Panc1 (cell line): ENCODE data around the gene CAPS. TPM values are rescaled to one million over a fixed set of nuclear protein-coding genes. Genes with fewer than 3 reads are reported as not detected.

Experiments
- ATAC-seq: fragments of 200-7000 bp; cut with Tn5 transposase; 2 replicates; pipeline ENCODE4 v1.9.1; 2020; ENCODE audit warnings: mild to moderate bottlenecking, moderate library complexity
- BruUV-seq: library from RNA; stranded (reverse); fragments of 400-500 nt; replicated peaks from 2 replicates; lab custom pipeline; 2021; lab: Mats Ljungman, UMichigan
- CTCF ChIA-PET: fragments of 300-600 bp; sonication (Branson Sonifier 250); formaldehyde crosslinking; loops from one replicate; lab custom pipeline; 2022; ENCODE audit warnings: antibody characterized with exemption; lab: Charles Lee
- POLR2A ChIA-PET: fragments of 300-600 bp; sonication (Branson Sonifier 250); formaldehyde crosslinking; loops from one replicate; lab custom pipeline; 2022; ENCODE audit warnings: antibody characterized with exemption; lab: Charles Lee
- DNase-seq: peaks from one replicate; pipeline ENCODE4 v3.0.0-alpha.2; 2010; ENCODE audit warnings: low read depth, low spot score
- H3K27ac ChIP-seq: 2 replicates; pipeline ENCODE4 v1.5.1; 2011; ENCODE audit warnings: mild to moderate bottlenecking, low read length, inconsistent platforms
- H3K27me3 ChIP-seq: fragments of 200-500 bp; sonication (Bioruptor generic); 2 replicates; pipeline ENCODE4 v1.6.0; 2014; ENCODE audit warnings: low read length, inconsistent platforms; ENCODE audit not compliant: control insufficient read depth, insufficient read depth
- H3K36me3 ChIP-seq: fragments of 200-500 bp; sonication (Bioruptor generic); 2 replicates; pipeline ENCODE4 v1.5.1; 2014; ENCODE audit warnings: inconsistent platforms, mild to moderate bottlenecking, low read length, moderate library complexity; ENCODE audit not compliant: control insufficient read depth, insufficient read depth
- H3K4me1 ChIP-seq: 2 replicates; pipeline ENCODE4 v1.5.1; 2011; ENCODE audit warnings: inconsistent platforms, mild to moderate bottlenecking, low read length, moderate library complexity; ENCODE audit not compliant: control insufficient read depth, insufficient read depth
- H3K4me3 ChIP-seq, 2 experiments: 2 replicates each; pipeline ENCODE4 v1.5.1; 2011 to 2012; ENCODE audit warnings: low read depth in 2 of 2, low read length in 2 of 2, mild to moderate bottlenecking in 2 of 2, inconsistent platforms in 1 of 2, moderate library complexity in 1 of 2
- H3K9me3 ChIP-seq: fragments of 200-500 bp; sonication (Bioruptor generic); 2 replicates; pipeline ENCODE4 v1.5.1; 2014; ENCODE audit warnings: low read depth, mild to moderate bottlenecking, inconsistent platforms, low read length, moderate library complexity; ENCODE audit not compliant: control insufficient read depth, insufficient read depth
- CTCF ChIP-seq: fragments of 450-650 bp; IDR thresholded peaks from 2 replicates; pipeline ENCODE4 v1.5.1; 2017; ENCODE audit warnings: mild to moderate bottlenecking
- POLR2AphosphoS5 ChIP-seq: IDR thresholded peaks from 2 replicates; pipeline ENCODE4 v1.6.1; 2012; ENCODE audit warnings: mild to moderate bottlenecking, low read depth, low read length, moderate library complexity
- REST ChIP-seq, 2 experiments: IDR thresholded peaks; 2 replicates each; pipeline ENCODE4 v1.6.1; 2011 to 2012; ENCODE audit warnings: low read depth in 2 of 2, control low read depth in 1 of 2, low read length in 1 of 2, mild to moderate bottlenecking in 1 of 2, moderate library complexity in 1 of 2; ENCODE audit not compliant: insufficient read depth in 1 of 2
- SIN3A ChIP-seq: IDR thresholded peaks from 2 replicates; pipeline ENCODE4 v1.6.1; 2012; ENCODE audit warnings: low read depth, mild to moderate bottlenecking, low read length, moderate library complexity, borderline replicate concordance; ENCODE audit not compliant: insufficient read depth
- TCF7L2 ChIP-seq: IDR thresholded peaks from 2 replicates; pipeline ENCODE4 v1.6.1; 2011; ENCODE audit warnings: mild to moderate bottlenecking, low read depth, low read length, inconsistent platforms
- in situ Hi-C: cut with HindIII; loops from 2 replicates; pipeline ENCODE4 v1.10.0; 2016; ENCODE audit warnings: low sequenced_read_pairs, low pct_unique_long_range_greater_than_20kb
- intact Hi-C: fragments of 100-400 bp; cut with micrococcal nuclease; formaldehyde crosslinking; loops from one replicate; pipeline ENCODE4 v1.10.0; 2022; ENCODE audit not compliant: unreplicated experiment
- total RNA-seq: library from RNA; stranded (reverse); gene quantifications from one replicate; pipeline ENCODE4 v1.2.1, GENCODE V29; 2021; ENCODE audit not compliant: unreplicated experiment

CAPS gene
- total RNA-seq, 1 experiment from 2014 or later, result 9.2 TPM

GRCh38 chr19:5891938-5892771, 21.9 kb upstream of the CAPS start:
- Histone ChIP-seq H3K4me3 (no peak overlapping the region), H3K36me3 (no peaks in the 10 kb centered on the region), H3K4me1 (no peaks in the 10 kb centered on the region), H3K27ac (no peak overlapping the region), H3K27me3 (no peaks in the 10 kb centered on the region), H3K9me3 (no peaks in the 10 kb centered on the region)
- ATAC-seq (peak; percentile 71), DNase-seq (no peak)
- ChIA-PET CTCF (no interaction called here), POLR2A (no interaction called here)
- in situ Hi-C loops (no loop called here), intact Hi-C loops (loop anchor here (10.0 kb wide), 1 partner anchor 87 kb away; the partner anchor contains the start of gene NRTN)
- TF ChIP-seq SIN3A (no peak), REST (IDR thresholded peaks at IDR 0.05; ENCODE audit: insufficient read depth in 1 of 2, low read depth in 2 of 2, low read length in 1 of 2) (no peak), TCF7L2 (no peak), POLR2AphosphoS5 (no peak), CTCF (peak; percentile 77)
- BruUV-seq, result no TSS peak

- H3K4me3 ChIP-seq, result no peak overlapping the region
- ChIA-PET CTCF (no interaction called here), POLR2A (no interaction called here)
- ATAC-seq (peak; percentile 13; the same call in 1 of the 2 replicates), DNase-seq (no peak)
- no peaks in the 10 kb centered on the region for H3K4me1 ChIP-seq
- no peaks in the 10 kb centered on the region for H3K36me3 ChIP-seq
- no TSS peak for BruUV-seq
- H3K27me3 ChIP-seq, result no peaks in the 10 kb centered on the region
- intact Hi-C loops, result loop anchor here (10.0 kb wide), 1 partner anchor 88 kb away; the partner anchor contains the start of gene NRTN
- in situ Hi-C loops, result no loop called here
- H3K9me3 ChIP-seq, result no peaks in the 10 kb centered on the region
- no peak overlapping the region for H3K27ac ChIP-seq
- peak; percentile 39; the same call in 1 of the 2 replicates for TF ChIP-seq CTCF
- TF ChIP-seq REST (IDR thresholded peaks at IDR 0.05; ENCODE audit: insufficient read depth in 1 of 2, low read depth in 2 of 2, low read length in 1 of 2), result no peak
- no peak for TF ChIP-seq SIN3A
- TF ChIP-seq TCF7L2, result no peak
- TF ChIP-seq POLR2AphosphoS5, result no peak
These were observed 21.2 kb upstream of the CAPS start for GRCh38 chr19:5892772-5893275.
